ENCODE measurements around the gene WARS2.

GRCh38 chr1:119140177-119141019 lies at the start of gene WARS2:
- TF ChIP-seq, protein P1, sequence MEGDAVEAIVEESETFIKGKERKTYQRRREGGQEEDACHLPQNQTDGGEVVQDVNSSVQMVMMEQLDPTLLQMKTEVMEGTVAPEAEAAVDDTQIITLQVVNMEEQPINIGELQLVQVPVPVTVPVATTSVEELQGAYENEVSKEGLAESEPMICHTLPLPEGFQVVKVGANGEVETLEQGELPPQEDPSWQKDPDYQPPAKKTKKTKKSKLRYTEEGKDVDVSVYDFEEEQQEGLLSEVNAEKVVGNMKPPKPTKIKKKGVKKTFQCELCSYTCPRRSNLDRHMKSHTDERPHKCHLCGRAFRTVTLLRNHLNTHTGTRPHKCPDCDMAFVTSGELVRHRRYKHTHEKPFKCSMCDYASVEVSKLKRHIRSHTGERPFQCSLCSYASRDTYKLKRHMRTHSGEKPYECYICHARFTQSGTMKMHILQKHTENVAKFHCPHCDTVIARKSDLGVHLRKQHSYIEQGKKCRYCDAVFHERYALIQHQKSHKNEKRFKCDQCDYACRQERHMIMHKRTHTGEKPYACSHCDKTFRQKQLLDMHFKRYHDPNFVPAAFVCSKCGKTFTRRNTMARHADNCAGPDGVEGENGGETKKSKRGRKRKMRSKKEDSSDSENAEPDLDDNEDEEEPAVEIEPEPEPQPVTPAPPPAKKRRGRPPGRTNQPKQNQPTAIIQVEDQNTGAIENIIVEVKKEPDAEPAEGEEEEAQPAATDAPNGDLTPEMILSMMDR (IDR thresholded peaks at IDR 0.05), result no peak
- TF ChIP-seq POLR2A (IDR thresholded peaks at IDR 0.05; ENCODE audit: low read depth) (peak; percentile 40), POLR2AphosphoS5 (IDR thresholded peaks at IDR 0.05) (peak; percentile 88 to 97), EP300 (IDR thresholded peaks at IDR 0.05) (no peak)
